Vagina (tissue), 2 donors: ENCODE data around the gene GPRC5D. TPM values are rescaled to one million over a fixed set of nuclear protein-coding genes. Genes with fewer than 3 reads are reported as not detected.
A peak's percentile ranks its signal among the peaks of the same experiment; 100 is the strongest.

ENCODE experiments used
- DNase-seq, 2 donors: peaks; one replicate each; pipeline ENCODE4 v3.0.0-alpha.2; 2017; ENCODE audit errors: extremely low spot score in 2 of 2
- H3K27ac ChIP-seq: fragments of 200-600 bp; sonication (generic); one replicate; pipeline ENCODE4 v1.5.1; 2019
- H3K27me3 ChIP-seq: fragments of 200-600 bp; sonication (generic); one replicate; pipeline ENCODE4 v1.5.1; 2019
- H3K36me3 ChIP-seq, 2 donors: fragments of 200-600 bp; sonication (generic); one replicate each; pipeline ENCODE4 v1.5.1; 2017 to 2019
- H3K4me1 ChIP-seq: fragments of 200-600 bp; sonication (generic); one replicate; pipeline ENCODE4 v1.5.1; 2019
- H3K4me3 ChIP-seq, 2 donors: fragments of 200-600 bp; sonication (generic); 1 replicate in 1 of 2; 2 replicates in 1 of 2; pipeline ENCODE4 v1.5.1; 2016 to 2019
- H3K9me3 ChIP-seq: fragments of 200-600 bp; sonication (generic); one replicate; pipeline ENCODE4 v1.5.1; 2019
- CTCF ChIP-seq, 3 experiments: fragments of 450-650 bp in 2 of 3; fragments of 200-600 bp in 1 of 3; sonication (generic) in 1 of 3; IDR thresholded peaks; one replicate each; pipeline ENCODE4 v1.5.1; 2017 to 2019; ENCODE audit warnings: antibody characterized with exemption in 3 of 3, mild to moderate bottlenecking in 2 of 3, moderate library complexity in 2 of 3
- POLR2A ChIP-seq, 2 donors: fragments of 450-650 bp; IDR thresholded peaks; one replicate each; pipeline ENCODE4 v1.6.1; 2017; ENCODE audit warnings: antibody characterized with exemption in 2 of 2, mild to moderate bottlenecking in 2 of 2, moderate library complexity in 2 of 2
- POLR2AphosphoS5 ChIP-seq, 2 donors: sonication (generic); formaldehyde crosslinking; IDR thresholded peaks; one replicate each; pipeline ENCODE4 v1.9.0; 2017; ENCODE audit warnings: antibody characterized with exemption in 2 of 2, mild to moderate bottlenecking in 2 of 2, low read depth in 1 of 2; ENCODE audit not compliant: insufficient read depth in 1 of 2
- intact Hi-C: fragments of 100-400 bp; cut with DNase I; formaldehyde crosslinking; loops from one replicate; pipeline ENCODE4 v1.15.1; 2023
- total RNA-seq: library from RNA; depleted of rRNA; stranded (reverse); fragments of >200 nt; gene quantifications from one replicate; pipeline ENCODE4 v1.2.3, GENCODE V29; 2016

Gene GPRC5D
- total RNA-seq, 1 donor from 2014 or later = not detected

GRCh38 chr12:12976366-12976765 is 24.4 kb upstream of the GPRC5D start:
- Histone ChIP-seq H3K9me3 (peaks cover 3% of the 10 kb centered on the region), H3K4me1 (peaks cover 48% of the 10 kb centered on the region), H3K27ac (peak overlapping the region; percentile 82), H3K36me3 (peaks cover 0 to 31% of the 10 kb centered on the region in 2 donors), H3K27me3 (no peaks in the 10 kb centered on the region), H3K4me3 (no peak overlapping the region)
- TF ChIP-seq CTCF (IDR thresholded peaks at IDR 0.05) (no peak), POLR2AphosphoS5 (IDR thresholded peaks at IDR 0.05; ENCODE audit: insufficient read depth in 1 of 2, low read depth in 1 of 2) (peak; percentile 40 to 98)
- no peak for DNase-seq
- intact Hi-C loops = loop anchor here (5.0 to 10.0 kb wide), 2 partner anchors 59 to 142 kb away; no protein-coding TSS in a partner anchor

- intact Hi-C loops = loop anchor here (5.0 to 10.0 kb wide), 2 partner anchors 58 to 141 kb away; no protein-coding TSS in a partner anchor
- Histone ChIP-seq H3K4me3 (no peak overlapping the region), H3K27ac (peak overlapping the region; percentile 82), H3K27me3 (no peaks in the 10 kb centered on the region), H3K9me3 (peaks cover 3% of the 10 kb centered on the region), H3K36me3 (peaks cover 0 to 31% of the 10 kb centered on the region in 2 donors), H3K4me1 (peaks cover 42% of the 10 kb centered on the region)
- no peak for DNase-seq
- TF ChIP-seq CTCF (IDR thresholded peaks at IDR 0.05) (peak; percentile 1 to 20 (median 14)), POLR2AphosphoS5 (IDR thresholded peaks at IDR 0.05; ENCODE audit: insufficient read depth in 1 of 2, low read depth in 1 of 2) (no peak)
These were observed 23.5 kb upstream of the GPRC5D start for GRCh38 chr12:12975322-12976077.

GRCh38 chr12:12974211-12974610 is 22.2 kb upstream of the GPRC5D start:
- H3K4me3 ChIP-seq = no peak overlapping the region
- H3K4me1 ChIP-seq = peaks cover 29% of the 10 kb centered on the region
- TF ChIP-seq CTCF (IDR thresholded peaks at IDR 0.05) = no peak
- TF ChIP-seq POLR2AphosphoS5 (IDR thresholded peaks at IDR 0.05; ENCODE audit: insufficient read depth in 1 of 2, low read depth in 1 of 2) = no peak
- no peak for TF ChIP-seq POLR2A (IDR thresholded peaks at IDR 0.05)
- peak overlapping the region; percentile 82 for H3K27ac ChIP-seq
- H3K27me3 ChIP-seq = no peaks in the 10 kb centered on the region
- peaks cover 3% of the 10 kb centered on the region for H3K9me3 ChIP-seq
- intact Hi-C loops = loop anchor here (10.0 kb wide), 1 partner anchor 139 kb away; no protein-coding TSS in a partner anchor
- H3K36me3 ChIP-seq = peaks cover 0 to 31% of the 10 kb centered on the region in 2 donors
- no peak for DNase-seq

- Histone ChIP-seq H3K9me3 (peaks cover 3% of the 10 kb centered on the region), H3K27ac (no peak overlapping the region), H3K36me3 (peaks cover 0 to 31% of the 10 kb centered on the region in 2 donors), H3K4me1 (peaks cover 20% of the 10 kb centered on the region), H3K27me3 (no peaks in the 10 kb centered on the region), H3K4me3 (no peak overlapping the region)
- DNase-seq = no peak
- TF ChIP-seq POLR2A (IDR thresholded peaks at IDR 0.05) = no peak
- no peak for TF ChIP-seq POLR2AphosphoS5 (IDR thresholded peaks at IDR 0.05; ENCODE audit: insufficient read depth in 1 of 2, low read depth in 1 of 2)
- TF ChIP-seq CTCF (IDR thresholded peaks at IDR 0.05) = no peak
- intact Hi-C loops = loop anchor here (10.0 kb wide), 1 partner anchor 138 kb away; no protein-coding TSS in a partner anchor
These were observed 21.0 kb upstream of the GPRC5D start for GRCh38 chr12:12973019-12973418.

- Histone ChIP-seq H3K9me3 (no peaks in the 10 kb centered on the region), H3K4me3 (no peak overlapping the region), H3K36me3 (no peaks in the 10 kb centered on the region), H3K4me1 (no peaks in the 10 kb centered on the region), H3K27ac (no peak overlapping the region), H3K27me3 (no peaks in the 10 kb centered on the region)
- intact Hi-C loops = no loop called here
- TF ChIP-seq POLR2AphosphoS5 (IDR thresholded peaks at IDR 0.05; ENCODE audit: insufficient read depth in 1 of 2, low read depth in 1 of 2) (no peak), CTCF (IDR thresholded peaks at IDR 0.05) (no peak), POLR2A (IDR thresholded peaks at IDR 0.05) (no peak)
- DNase-seq = no peak
These were observed 13.9 kb upstream of the GPRC5D start for GRCh38 chr12:12965836-12966235.
